Gastroesophageal sphincter (tissue), 4 donors: ENCODE results near the gene NKAIN2. TPM values are rescaled to one million over a fixed set of nuclear protein-coding genes. Genes with fewer than 3 reads are reported as not detected.

Experiments used
- ATAC-seq: fragments of 150-250 bp; one replicate; pipeline ENCODE4 v1.9.1; 2016; ENCODE audit warnings: mild to moderate bottlenecking, moderate library complexity
- H3K27ac ChIP-seq, 4 donors: fragments of 200-600 bp; sonication (generic) in 3 of 4; 1 replicate in 3 of 4; 2 replicates in 1 of 4; pipeline ENCODE4 v1.5.1; 2016 to 2019
- H3K27me3 ChIP-seq: fragments of 200-600 bp; sonication (generic); one replicate; pipeline ENCODE4 v1.5.1; 2019
- H3K36me3 ChIP-seq, 2 donors: fragments of 200-600 bp; sonication (generic); one replicate each; pipeline ENCODE4 v1.5.1; 2019; ENCODE audit warnings: control low read depth in 1 of 2
- H3K4me1 ChIP-seq, 3 donors: fragments of 200-600 bp; sonication (generic); 1 replicate in 2 of 3; 2 replicates in 1 of 3; pipeline ENCODE4 v1.5.1; 2016 to 2019; ENCODE audit warnings: control low read depth in 2 of 3
- H3K4me3 ChIP-seq, 2 donors: fragments of 200-600 bp; sonication (generic); one replicate each; pipeline ENCODE4 v1.5.1; 2019; ENCODE audit warnings: mild to moderate bottlenecking in 1 of 2, moderate library complexity in 1 of 2
- H3K9me3 ChIP-seq, 3 donors: fragments of 200-600 bp; sonication (generic); one replicate each; pipeline ENCODE4 v1.5.1; 2017 to 2019; ENCODE audit warnings: control low read depth in 2 of 3
- EP300 ChIP-seq: sonication (generic); formaldehyde crosslinking; IDR thresholded peaks from one replicate; pipeline ENCODE4 v1.6.1; 2017; ENCODE audit warnings: antibody characterized with exemption, mild to moderate bottlenecking
- POLR2A ChIP-seq, 2 donors: fragments of 450-650 bp; IDR thresholded peaks; one replicate each; pipeline ENCODE4 v1.6.1; 2017; ENCODE audit warnings: antibody characterized with exemption in 2 of 2, mild to moderate bottlenecking in 2 of 2, moderate library complexity in 1 of 2
- POLR2AphosphoS5 ChIP-seq: sonication (generic); formaldehyde crosslinking; IDR thresholded peaks from one replicate; pipeline ENCODE4 v1.6.1; 2017; ENCODE audit warnings: antibody characterized with exemption
- WGBS, 2 donors: methylation state at CpG; one replicate each; pipeline ENCODE4 v1.1.5; 2018; ENCODE audit warnings: low coverage in 1 of 2; 5-methylcytosine and 5-hydroxymethylcytosine counted together
- total RNA-seq, 4 donors: library from RNA; depleted of rRNA; stranded (reverse); fragments of >200 nt; gene quantifications; one replicate each; pipeline ENCODE4 v1.1.0, GENCODE V29; 2016
- TF ChIP-seq, protein P1 (sequence below), 4 experiments: fragments of 200-600 bp in 2 of 4; fragments of 450-650 bp in 2 of 4; sonication (generic) in 1 of 4; IDR thresholded peaks; one replicate each; pipeline ENCODE4 v1.5.1; 2017 to 2019; ENCODE audit warnings: antibody characterized with exemption in 4 of 4, mild to moderate bottlenecking in 2 of 4, moderate library complexity in 2 of 4

Gene NKAIN2
- total RNA-seq, 4 donors from 2014 or later: 0.23 to 3.2 TPM; not detected in 2

DNA sequence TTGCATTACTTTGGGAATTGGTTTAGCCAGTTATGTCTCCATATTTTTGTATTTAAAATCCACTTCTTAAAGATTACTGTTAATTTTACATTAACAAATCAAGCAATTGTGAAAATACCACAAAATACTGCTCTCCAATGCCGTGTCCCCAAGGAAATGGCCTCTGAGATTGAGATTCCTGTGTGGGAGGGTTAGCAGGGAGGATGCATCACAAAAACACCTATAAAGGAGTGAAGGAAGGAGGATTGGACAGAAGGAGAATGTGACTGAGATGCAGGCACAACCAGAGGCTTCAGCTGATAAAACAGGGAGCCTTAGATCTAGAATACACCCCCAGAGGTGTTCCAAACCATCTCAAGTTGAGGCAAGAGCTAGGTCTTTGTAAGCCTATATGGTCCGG is 34.2 kb upstream of the NKAIN2 start:
- 62 to 78% methylated on average over 1 to 2 of the region's 2 CpGs for WGBS, 2 donors
- H3K27me3 ChIP-seq: no peaks in the 10 kb centered on the region
- H3K36me3 ChIP-seq: no peaks in the 10 kb centered on the region
- H3K4me3 ChIP-seq: no peak overlapping the region
- no peak overlapping the region for H3K27ac ChIP-seq
- ATAC-seq: no peak
- TF ChIP-seq, protein P1, sequence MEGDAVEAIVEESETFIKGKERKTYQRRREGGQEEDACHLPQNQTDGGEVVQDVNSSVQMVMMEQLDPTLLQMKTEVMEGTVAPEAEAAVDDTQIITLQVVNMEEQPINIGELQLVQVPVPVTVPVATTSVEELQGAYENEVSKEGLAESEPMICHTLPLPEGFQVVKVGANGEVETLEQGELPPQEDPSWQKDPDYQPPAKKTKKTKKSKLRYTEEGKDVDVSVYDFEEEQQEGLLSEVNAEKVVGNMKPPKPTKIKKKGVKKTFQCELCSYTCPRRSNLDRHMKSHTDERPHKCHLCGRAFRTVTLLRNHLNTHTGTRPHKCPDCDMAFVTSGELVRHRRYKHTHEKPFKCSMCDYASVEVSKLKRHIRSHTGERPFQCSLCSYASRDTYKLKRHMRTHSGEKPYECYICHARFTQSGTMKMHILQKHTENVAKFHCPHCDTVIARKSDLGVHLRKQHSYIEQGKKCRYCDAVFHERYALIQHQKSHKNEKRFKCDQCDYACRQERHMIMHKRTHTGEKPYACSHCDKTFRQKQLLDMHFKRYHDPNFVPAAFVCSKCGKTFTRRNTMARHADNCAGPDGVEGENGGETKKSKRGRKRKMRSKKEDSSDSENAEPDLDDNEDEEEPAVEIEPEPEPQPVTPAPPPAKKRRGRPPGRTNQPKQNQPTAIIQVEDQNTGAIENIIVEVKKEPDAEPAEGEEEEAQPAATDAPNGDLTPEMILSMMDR (IDR thresholded peaks at IDR 0.05): no peak
- TF ChIP-seq POLR2AphosphoS5 (no peak), POLR2A (IDR thresholded peaks at IDR 0.05) (no peak), EP300 (no peak)
- H3K9me3 ChIP-seq: no peaks in the 10 kb centered on the region
- H3K4me1 ChIP-seq: no peaks in the 10 kb centered on the region

DNA sequence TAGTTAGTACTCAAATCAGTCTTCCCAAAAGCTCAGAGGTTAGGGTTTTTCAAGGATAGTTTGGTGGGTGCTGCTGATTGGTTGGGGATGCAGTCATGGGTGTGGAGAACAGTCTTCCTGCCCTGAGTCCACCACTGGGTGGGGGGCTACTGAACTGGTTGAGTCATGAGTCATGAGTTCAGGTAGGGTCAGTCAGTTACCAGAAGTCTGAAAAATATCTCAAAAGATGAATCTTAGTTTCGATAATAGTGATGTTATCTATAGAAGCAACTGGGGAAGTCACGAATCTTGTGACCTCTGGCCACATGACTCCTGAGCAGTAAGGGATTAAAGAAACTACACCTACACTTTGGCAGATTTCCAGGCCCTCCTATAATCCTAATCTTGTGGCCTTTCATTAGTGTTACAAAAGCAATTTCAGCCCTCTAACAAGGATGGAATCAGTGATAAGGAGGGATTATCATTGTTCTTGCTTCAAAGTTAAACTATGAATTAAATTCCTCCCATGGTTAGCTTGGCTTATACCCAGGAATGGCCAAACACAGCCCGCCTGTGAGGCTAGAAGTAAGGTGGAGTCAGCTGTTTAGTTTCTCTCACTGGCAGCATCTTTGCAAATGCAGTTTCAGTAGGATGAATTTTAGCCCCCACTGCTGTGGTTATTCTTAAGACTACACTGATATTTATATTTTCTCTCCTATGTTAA is 33.3 kb upstream of the NKAIN2 start:
- no peaks in the 10 kb centered on the region for H3K27me3 ChIP-seq
- H3K27ac ChIP-seq: no peak overlapping the region
- no peak overlapping the region for H3K4me3 ChIP-seq
- H3K36me3 ChIP-seq: no peaks in the 10 kb centered on the region
- no peaks in the 10 kb centered on the region for H3K4me1 ChIP-seq
- WGBS, 2 donors: 63 to 75% methylated on average over 2 to 3 of the region's 3 CpGs
- no peaks in the 10 kb centered on the region for H3K9me3 ChIP-seq
- TF ChIP-seq POLR2AphosphoS5: no peak
- TF ChIP-seq, protein P1 (IDR thresholded peaks at IDR 0.05): no peak
- TF ChIP-seq EP300: no peak
- no peak for TF ChIP-seq POLR2A (IDR thresholded peaks at IDR 0.05)
- no peak for ATAC-seq

DNA sequence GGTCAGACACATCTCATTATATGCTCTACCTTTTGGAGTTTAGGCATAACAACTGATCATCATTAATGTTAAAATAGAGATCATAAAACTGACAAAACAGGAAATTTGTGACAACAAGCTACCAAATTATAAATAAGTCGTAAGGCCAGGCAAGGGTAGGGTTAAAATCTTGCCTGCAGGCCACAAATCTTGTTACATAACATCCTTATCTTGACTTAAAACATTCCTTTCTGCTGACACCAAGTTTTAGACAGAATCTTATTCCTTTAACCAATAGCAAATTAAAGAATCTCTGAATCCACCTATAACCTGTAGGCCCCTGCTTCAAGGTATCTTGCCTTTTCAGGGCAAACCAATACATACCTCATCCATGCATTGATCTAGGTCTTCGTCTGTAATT is 32.5 kb upstream of the NKAIN2 start:
- TF ChIP-seq, protein P1 (IDR thresholded peaks at IDR 0.05): no peak

DNA sequence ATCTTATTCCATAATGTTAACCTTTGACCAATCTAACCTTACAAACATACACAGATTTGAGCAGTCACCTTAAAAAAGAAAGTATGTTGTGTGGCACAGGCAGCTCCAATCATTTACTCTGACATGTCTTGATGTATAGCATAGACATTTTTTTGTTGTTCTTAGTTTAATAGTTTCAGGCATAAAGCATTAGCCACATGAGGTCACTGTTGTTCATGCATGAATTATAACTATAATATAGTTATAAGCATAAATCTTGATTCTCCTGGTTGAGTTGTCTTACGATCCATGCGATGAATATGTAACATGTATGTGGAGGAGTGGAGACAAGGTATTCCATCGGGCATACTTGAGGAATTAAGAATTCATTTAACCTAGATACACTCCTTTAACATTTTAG is 26.1 kb upstream of the NKAIN2 start:
- 43 to 45% methylated on average over 3 of the region's 3 CpGs for WGBS, 2 donors
- H3K4me3 ChIP-seq: no peak overlapping the region
- no peak for ATAC-seq

More for the DNA sequence above, 32.5 kb upstream of the NKAIN2 start:
- no peak for ATAC-seq
- 73 to 75% methylated on average over 2 of the region's 2 CpGs for WGBS, 2 donors
- H3K36me3 ChIP-seq: no peaks in the 10 kb centered on the region
- no peaks in the 10 kb centered on the region for H3K27me3 ChIP-seq
- no peaks in the 10 kb centered on the region for H3K9me3 ChIP-seq
- H3K4me3 ChIP-seq: no peak overlapping the region
- H3K27ac ChIP-seq: no peak overlapping the region
- no peaks in the 10 kb centered on the region for H3K4me1 ChIP-seq

DNA sequence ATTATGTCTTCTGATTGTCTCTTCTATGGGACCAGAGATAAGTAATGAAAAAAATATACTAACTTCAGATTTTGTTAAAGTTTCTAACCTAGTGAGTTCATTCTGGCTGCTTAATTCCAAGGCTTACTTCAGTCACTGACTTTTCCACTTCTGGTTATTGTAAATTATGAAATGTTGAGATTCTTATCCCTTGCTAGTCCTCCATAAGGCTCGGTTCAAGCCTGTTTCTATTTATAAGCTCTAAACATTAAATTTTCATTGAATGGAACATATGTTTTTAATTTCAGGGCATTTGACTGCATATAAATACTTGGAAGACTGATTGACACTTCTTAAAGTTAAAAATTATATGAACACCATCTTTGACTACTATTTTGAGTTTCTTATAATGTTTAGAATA is 23.6 kb upstream of the NKAIN2 start:
- WGBS, 2 donors: 19 to 20% methylated on average over 1 of the region's 1 CpG
- H3K27ac ChIP-seq: no peak overlapping the region
- no peak for TF ChIP-seq EP300
- TF ChIP-seq POLR2AphosphoS5: no peak
- no peak for TF ChIP-seq POLR2A (IDR thresholded peaks at IDR 0.05)
- TF ChIP-seq, protein P1 (IDR thresholded peaks at IDR 0.05): no peak
- no peaks in the 10 kb centered on the region for H3K36me3 ChIP-seq
- H3K4me1 ChIP-seq: no peaks in the 10 kb centered on the region
- no peak for ATAC-seq
- no peak overlapping the region for H3K4me3 ChIP-seq
- H3K27me3 ChIP-seq: no peaks in the 10 kb centered on the region
- no peaks in the 10 kb centered on the region for H3K9me3 ChIP-seq

More for the DNA sequence above, 26.1 kb upstream of the NKAIN2 start:
- Histone ChIP-seq H3K9me3 (no peaks in the 10 kb centered on the region), H3K36me3 (no peaks in the 10 kb centered on the region), H3K4me1 (no peaks in the 10 kb centered on the region), H3K27me3 (no peaks in the 10 kb centered on the region), H3K27ac (no peak overlapping the region)
- TF ChIP-seq POLR2A (IDR thresholded peaks at IDR 0.05) (no peak), EP300 (no peak), POLR2AphosphoS5 (no peak)
- TF ChIP-seq, protein P1 (IDR thresholded peaks at IDR 0.05): no peak
